ENCODE data around the gene PROSER3. TPM values are rescaled to one million over a fixed set of nuclear protein-coding genes. Genes with fewer than 3 reads are reported as not detected.

The PROSER3 gene
- total RNA-seq, 1 experiment from 2014 or later, result 37.3 TPM

DNA sequence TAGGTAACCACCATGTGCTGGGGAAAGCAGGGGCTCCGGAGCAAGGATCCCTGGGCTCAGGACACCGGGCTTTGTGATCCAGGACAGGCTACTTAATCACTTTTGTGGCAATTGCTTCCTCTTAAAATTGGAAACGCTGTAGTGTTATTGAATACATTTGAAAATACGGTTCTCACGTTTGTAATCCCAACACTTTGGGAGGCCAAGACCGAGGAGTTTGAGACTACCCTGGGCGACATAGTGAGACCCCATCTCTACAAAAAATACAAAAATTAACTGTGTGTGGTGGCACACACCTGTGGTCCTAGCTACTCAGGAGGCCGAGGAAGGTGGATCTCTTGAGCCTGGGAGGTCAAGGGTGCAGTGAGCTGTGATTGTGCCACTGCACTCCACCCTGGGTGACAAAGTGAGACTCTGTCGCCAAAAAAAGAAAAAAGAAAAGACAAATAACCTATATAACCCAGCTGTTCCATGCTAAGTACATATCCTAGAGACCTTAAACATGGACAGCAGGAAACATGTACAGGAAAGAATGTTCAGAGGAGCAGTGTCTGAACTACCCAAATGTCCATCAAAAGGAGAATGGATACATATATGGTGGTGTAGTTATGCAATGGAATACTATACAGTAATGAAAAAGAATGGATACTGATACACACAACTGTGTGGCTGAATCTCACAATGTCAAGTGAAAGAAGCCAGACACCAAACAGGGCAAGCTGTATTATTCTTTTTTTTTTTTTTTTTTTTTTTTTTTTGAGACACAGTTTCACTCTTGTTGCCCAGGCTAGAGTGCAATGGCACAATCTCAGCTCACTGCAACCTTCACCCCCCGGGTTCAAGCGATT is 55.3 kb downstream of the PROSER3 start:
- no peaks in the 10 kb centered on the region for H3K4me1 Mint-ChIP-seq (ENCODE audit: insufficient read depth, unreplicated experiment)

DNA sequence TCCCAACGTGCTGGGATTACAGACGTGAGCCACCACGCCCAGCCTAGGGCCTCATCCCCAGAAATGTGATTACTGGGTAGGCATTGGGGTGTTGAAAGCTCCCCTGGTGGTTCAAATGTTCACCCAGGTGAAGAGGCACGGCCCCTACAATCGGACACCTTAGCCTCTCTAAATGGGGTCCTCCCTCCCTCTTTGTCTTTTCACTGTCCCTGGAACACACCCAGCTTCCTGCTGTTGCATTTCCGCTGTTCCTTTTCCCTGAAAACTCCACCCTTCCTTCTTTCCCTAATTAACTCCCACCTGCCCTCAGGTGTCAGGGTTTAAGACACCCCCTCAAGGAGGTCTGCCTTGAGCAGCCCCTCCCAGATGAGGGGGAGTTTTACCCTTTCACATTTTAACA is 58.3 kb downstream of the PROSER3 start:
- Mint-ChIP-seq H3K9me3 (ENCODE audit: unreplicated experiment) (no peaks in the 10 kb centered on the region), H3K36me3 (ENCODE audit: insufficient read depth, unreplicated experiment) (peaks cover 4% of the 10 kb centered on the region), H3K4me1 (ENCODE audit: insufficient read depth, unreplicated experiment) (no peaks in the 10 kb centered on the region), H3K27ac (ENCODE audit: low read depth, unreplicated experiment) (no peak overlapping the region), H3K27me3 (ENCODE audit: insufficient read depth, unreplicated experiment) (peaks cover 28% of the 10 kb centered on the region), H3K4me3 (ENCODE audit: unreplicated experiment) (no peak overlapping the region)
- POLR2A ChIA-PET, result no interaction called here
- DNase-seq (ENCODE audit: unreplicated experiment), result no peak
- TF ChIP-seq, protein P1, sequence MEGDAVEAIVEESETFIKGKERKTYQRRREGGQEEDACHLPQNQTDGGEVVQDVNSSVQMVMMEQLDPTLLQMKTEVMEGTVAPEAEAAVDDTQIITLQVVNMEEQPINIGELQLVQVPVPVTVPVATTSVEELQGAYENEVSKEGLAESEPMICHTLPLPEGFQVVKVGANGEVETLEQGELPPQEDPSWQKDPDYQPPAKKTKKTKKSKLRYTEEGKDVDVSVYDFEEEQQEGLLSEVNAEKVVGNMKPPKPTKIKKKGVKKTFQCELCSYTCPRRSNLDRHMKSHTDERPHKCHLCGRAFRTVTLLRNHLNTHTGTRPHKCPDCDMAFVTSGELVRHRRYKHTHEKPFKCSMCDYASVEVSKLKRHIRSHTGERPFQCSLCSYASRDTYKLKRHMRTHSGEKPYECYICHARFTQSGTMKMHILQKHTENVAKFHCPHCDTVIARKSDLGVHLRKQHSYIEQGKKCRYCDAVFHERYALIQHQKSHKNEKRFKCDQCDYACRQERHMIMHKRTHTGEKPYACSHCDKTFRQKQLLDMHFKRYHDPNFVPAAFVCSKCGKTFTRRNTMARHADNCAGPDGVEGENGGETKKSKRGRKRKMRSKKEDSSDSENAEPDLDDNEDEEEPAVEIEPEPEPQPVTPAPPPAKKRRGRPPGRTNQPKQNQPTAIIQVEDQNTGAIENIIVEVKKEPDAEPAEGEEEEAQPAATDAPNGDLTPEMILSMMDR (IDR thresholded peaks at IDR 0.05; ENCODE audit: unreplicated experiment), result no peak
- CTCF ChIA-PET, result no interaction called here
- intact Hi-C loops (cut with micrococcal nuclease), result no loop called here
- no TSS peak for BruUV-seq (replicated peaks)

More for the DNA sequence above, 55.3 kb downstream of the PROSER3 start:
- intact Hi-C loops (cut with micrococcal nuclease), result no loop called here
- POLR2A ChIA-PET, result no interaction called here
- no peak for DNase-seq (ENCODE audit: unreplicated experiment)
- H3K4me3 Mint-ChIP-seq (ENCODE audit: unreplicated experiment), result no peak overlapping the region
- no peaks in the 10 kb centered on the region for H3K9me3 Mint-ChIP-seq (ENCODE audit: unreplicated experiment)
- CTCF ChIA-PET, result interaction anchor here (0.6 to 0.7 kb wide), 3 partner anchors 31 to 119 kb away, joined by 3 read pairs; no protein-coding TSS in a partner anchor
- peaks cover 4% of the 10 kb centered on the region for H3K36me3 Mint-ChIP-seq (ENCODE audit: insufficient read depth, unreplicated experiment)
- no TSS peak for BruUV-seq (replicated peaks)
- no peak overlapping the region for H3K27ac Mint-ChIP-seq (ENCODE audit: low read depth, unreplicated experiment)
- H3K27me3 Mint-ChIP-seq (ENCODE audit: insufficient read depth, unreplicated experiment), result peaks cover 43% of the 10 kb centered on the region
- TF ChIP-seq, protein P1 (IDR thresholded peaks at IDR 0.05; ENCODE audit: unreplicated experiment), result no peak

DNA sequence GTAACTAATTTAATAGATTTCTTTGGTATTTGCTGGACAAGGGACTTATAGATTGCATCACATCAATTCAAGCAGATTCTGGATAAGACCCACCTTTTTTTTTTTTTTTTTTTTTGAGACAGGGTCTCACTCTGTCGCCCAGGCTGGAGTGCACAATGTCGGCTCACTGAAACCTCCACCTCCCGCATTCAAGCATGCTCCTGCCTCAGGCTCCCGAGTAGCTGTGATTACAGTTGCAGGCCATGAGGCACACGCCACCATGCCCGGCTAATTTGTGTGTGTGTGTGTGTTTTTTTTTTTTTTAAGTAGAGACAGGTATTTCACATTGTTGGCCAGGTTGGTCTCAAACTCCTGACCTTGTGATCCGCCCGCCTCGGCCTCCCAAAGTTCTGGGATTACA is 58.9 kb downstream of the PROSER3 start:
- Mint-ChIP-seq H3K9me3 (ENCODE audit: unreplicated experiment) (no peaks in the 10 kb centered on the region), H3K4me1 (ENCODE audit: insufficient read depth, unreplicated experiment) (no peaks in the 10 kb centered on the region), H3K36me3 (ENCODE audit: insufficient read depth, unreplicated experiment) (peaks cover 4% of the 10 kb centered on the region), H3K27me3 (ENCODE audit: insufficient read depth, unreplicated experiment) (peaks cover 22% of the 10 kb centered on the region), H3K4me3 (ENCODE audit: unreplicated experiment) (no peak overlapping the region), H3K27ac (ENCODE audit: low read depth, unreplicated experiment) (no peak overlapping the region)
- ChIA-PET POLR2A (interaction anchor here (0.6 kb wide), 1 partner anchor 17 kb away, joined by 4 read pairs; no protein-coding TSS in a partner anchor), CTCF (no interaction called here)
- intact Hi-C loops (cut with micrococcal nuclease), result no loop called here
- no peak for DNase-seq (ENCODE audit: unreplicated experiment)
- BruUV-seq (replicated peaks), result no TSS peak
- TF ChIP-seq, protein P1 (IDR thresholded peaks at IDR 0.05; ENCODE audit: unreplicated experiment), result no peak

DNA sequence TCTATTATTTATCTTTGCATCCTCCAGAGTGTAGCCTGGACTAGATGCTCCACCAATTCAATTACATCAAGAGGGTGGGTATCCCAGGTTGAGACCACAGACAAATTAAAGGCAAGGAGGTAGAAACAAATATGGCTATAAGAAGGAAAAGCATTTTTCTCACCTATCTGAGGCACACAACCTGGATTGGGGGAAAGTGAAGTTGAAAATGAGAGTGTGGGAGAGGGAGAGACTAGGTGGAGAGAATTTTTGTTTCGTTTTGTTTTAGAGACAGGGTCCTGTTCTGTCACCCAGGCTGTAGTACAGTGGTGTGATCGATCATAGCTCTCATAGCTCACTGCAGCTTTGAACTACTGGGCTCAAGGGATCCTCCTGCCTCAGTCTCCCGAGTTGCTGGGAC is 60.5 kb downstream of the PROSER3 start:
- BruUV-seq (replicated peaks), result no TSS peak
- Mint-ChIP-seq H3K36me3 (ENCODE audit: insufficient read depth, unreplicated experiment) (no peaks in the 10 kb centered on the region), H3K27me3 (ENCODE audit: insufficient read depth, unreplicated experiment) (peaks cover 21% of the 10 kb centered on the region), H3K27ac (ENCODE audit: low read depth, unreplicated experiment) (no peak overlapping the region), H3K9me3 (ENCODE audit: unreplicated experiment) (no peaks in the 10 kb centered on the region), H3K4me1 (ENCODE audit: insufficient read depth, unreplicated experiment) (no peaks in the 10 kb centered on the region), H3K4me3 (ENCODE audit: unreplicated experiment) (no peak overlapping the region)
- intact Hi-C loops (cut with micrococcal nuclease), result no loop called here
- TF ChIP-seq, protein P1 (IDR thresholded peaks at IDR 0.05; ENCODE audit: unreplicated experiment), result no peak
- ChIA-PET POLR2A (no interaction called here), CTCF (interaction anchor here (0.7 kb wide), 1 partner anchor 15 kb away, joined by 3 read pairs; no protein-coding TSS in a partner anchor)
- DNase-seq (ENCODE audit: unreplicated experiment), result no peak

Other genes starting within 250 kb of the PROSER3 start
- 86.2 and 90.7 TPM in 2 replicates for gene DMKN, start 244.5 kb upstream of the PROSER3 start, total RNA-seq (2022)
- gene SBSN, start 229.9 kb upstream of the PROSER3 start, total RNA-seq (2022), result 0.61 TPM in 1 of 2 replicates, not detected in the other
- gene GAPDHS, start 224.7 kb upstream of the PROSER3 start, total RNA-seq (2022), result not detected in 2 replicates
- gene TMEM147, start 212.6 kb upstream of the PROSER3 start, total RNA-seq (2022), result 110 and 123 TPM in 2 replicates
- not detected in 2 replicates for gene ATP4A, start 194.5 kb upstream of the PROSER3 start, total RNA-seq (2022)
- gene PMIS2, start 172.0 kb upstream of the PROSER3 start, total RNA-seq (2022), result not detected in 2 replicates
- gene HAUS5, start 145.4 kb upstream of the PROSER3 start, total RNA-seq (2022), result 6.3 and 10.6 TPM in 2 replicates
- gene RBM42, start 129.1 kb upstream of the PROSER3 start, total RNA-seq (2022), result 84.2 and 87.7 TPM in 2 replicates
- gene ETV2, start 116.4 kb upstream of the PROSER3 start, total RNA-seq (2022), result 0.44 and 1.0 TPM in 2 replicates
- gene COX6B1, start 109.9 kb upstream of the PROSER3 start, total RNA-seq (2022), result 213 and 265 TPM in 2 replicates
- gene UPK1A, start 91.7 kb upstream of the PROSER3 start, total RNA-seq (2022), result not detected in 2 replicates
- gene ZBTB32, start 53.6 kb upstream of the PROSER3 start, total RNA-seq (2022), result not detected in 2 replicates
- 36.0 TPM in 2 replicates for gene KMT2B, start 40.2 kb upstream of the PROSER3 start, total RNA-seq (2022)
- gene IGFLR1, start 15.7 kb upstream of the PROSER3 start, total RNA-seq (2022), result 3.6 and 4.2 TPM in 2 replicates
- 32.0 and 37.5 TPM in 2 replicates for gene U2AF1L4, start 12.8 kb upstream of the PROSER3 start, total RNA-seq (2022)
- gene PSENEN, start 12.5 kb upstream of the PROSER3 start, total RNA-seq (2022), result 65.0 and 86.9 TPM in 2 replicates
- 19.6 and 24.6 TPM in 2 replicates for gene LIN37, start 9.6 kb upstream of the PROSER3 start, total RNA-seq (2022)
- 0.21 TPM in 1 of 2 replicates, not detected in the other for gene HSPB6, start 1.1 kb upstream of the PROSER3 start, total RNA-seq (2022)
- gene ARHGAP33, start 17.4 kb downstream of the PROSER3 start, total RNA-seq (2022), result 5.4 and 5.6 TPM in 2 replicates
- not detected in 2 replicates for gene PRODH2, start 54.7 kb downstream of the PROSER3 start, total RNA-seq (2022)
- not detected in 2 replicates for gene NPHS1, start 94.3 kb downstream of the PROSER3 start, total RNA-seq (2022)
- gene KIRREL2, start 98.7 kb downstream of the PROSER3 start, total RNA-seq (2022), result not detected in 2 replicates
- gene APLP1, start 110.4 kb downstream of the PROSER3 start, total RNA-seq (2022), result 1.3 and 2.4 TPM in 2 replicates
- gene NFKBID, start 142.4 kb downstream of the PROSER3 start, total RNA-seq (2022), result 6.4 and 8.4 TPM in 2 replicates
- not detected in 2 replicates for gene HCST, start 144.4 kb downstream of the PROSER3 start, total RNA-seq (2022)
- gene TYROBP, start 150.1 kb downstream of the PROSER3 start, total RNA-seq (2022), result not detected in 2 replicates
- gene LRFN3, start 178.2 kb downstream of the PROSER3 start, total RNA-seq (2022), result 7.4 and 10.1 TPM in 2 replicates
- 14.4 and 15.0 TPM in 2 replicates for gene SDHAF1, start 237.0 kb downstream of the PROSER3 start, total RNA-seq (2022)